ENCODE results near the gene ARID1B. TPM values are rescaled to one million over a fixed set of nuclear protein-coding genes. Genes with fewer than 3 reads are reported as not detected.

ARID1B gene
- total RNA-seq, 1 donor from 2014 or later = 62.1 TPM

- no peak overlapping the region for H3K4me3 Mint-ChIP-seq
- Histone ChIP-seq H3K9ac (no peak overlapping the region), H4K20me1 (ENCODE audit: low read depth) (no peaks in the 10 kb centered on the region), H3F3A (ENCODE audit: low read depth) (peaks cover 5% of the 10 kb centered on the region), H3K4me1 (no peaks in the 10 kb centered on the region), H3K79me2 (ENCODE audit: low read depth) (no peaks in the 10 kb centered on the region), H3K27ac (no peak overlapping the region), H3K4me2 (no peak overlapping the region), H2AFZ (replicated peaks) (no peak overlapping the region), H3K27me3 (no peaks in the 10 kb centered on the region), H3K36me3 (no peaks in the 10 kb centered on the region), H3K9me3 (ENCODE audit: low read depth) (no peaks in the 10 kb centered on the region), H3K4me3 (no peak overlapping the region)
- no peak for TF ChIP-seq EZH2 (IDR thresholded peaks at IDR 0.05)
- H3K9me3 Mint-ChIP-seq = no peaks in the 10 kb centered on the region
- no peaks in the 10 kb centered on the region for H3K36me3 Mint-ChIP-seq
- H3K27me3 Mint-ChIP-seq (ENCODE audit: insufficient read depth, low read depth) = peaks cover 10% of the 10 kb centered on the region
- no peak for DNase-seq (ENCODE audit: low spot score)
- peaks cover 37% of the 10 kb centered on the region for H3K4me1 Mint-ChIP-seq
- H3K27ac Mint-ChIP-seq = no peak overlapping the region
Measured at GRCh38 chr6:157222201-157222981, 445.2 kb downstream of the ARID1B start.

DNA sequence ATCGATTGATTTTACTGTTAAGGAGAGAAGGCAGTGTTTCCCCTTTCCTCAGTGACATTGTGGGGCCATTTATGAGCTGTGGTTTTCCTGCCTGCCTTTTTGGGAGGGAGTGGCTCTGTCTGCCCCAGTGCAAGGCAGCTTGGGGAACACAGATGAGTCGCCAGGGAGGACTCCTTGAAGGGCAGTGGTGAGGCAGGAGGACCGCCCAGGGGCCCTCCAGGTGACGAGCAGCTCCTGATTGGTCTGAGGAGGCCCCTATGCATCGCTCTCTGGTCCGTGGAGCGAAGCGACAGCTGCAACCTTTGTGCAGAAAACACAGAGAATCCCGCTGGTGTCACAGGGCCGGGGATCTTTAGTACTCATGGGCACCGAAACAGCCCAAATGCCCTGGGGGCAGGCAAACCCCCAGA, 445.8 kb downstream of the ARID1B start:
- Mint-ChIP-seq H3K27ac (no peak overlapping the region), H3K36me3 (no peaks in the 10 kb centered on the region), H3K4me3 (no peak overlapping the region), H3K4me1 (peaks cover 40% of the 10 kb centered on the region), H3K9me3 (no peaks in the 10 kb centered on the region), H3K27me3 (ENCODE audit: insufficient read depth, low read depth) (peaks cover 10% of the 10 kb centered on the region)
- no peaks in the 10 kb centered on the region for H3K9me3 ChIP-seq (ENCODE audit: low read depth)
- TF ChIP-seq, protein P1, sequence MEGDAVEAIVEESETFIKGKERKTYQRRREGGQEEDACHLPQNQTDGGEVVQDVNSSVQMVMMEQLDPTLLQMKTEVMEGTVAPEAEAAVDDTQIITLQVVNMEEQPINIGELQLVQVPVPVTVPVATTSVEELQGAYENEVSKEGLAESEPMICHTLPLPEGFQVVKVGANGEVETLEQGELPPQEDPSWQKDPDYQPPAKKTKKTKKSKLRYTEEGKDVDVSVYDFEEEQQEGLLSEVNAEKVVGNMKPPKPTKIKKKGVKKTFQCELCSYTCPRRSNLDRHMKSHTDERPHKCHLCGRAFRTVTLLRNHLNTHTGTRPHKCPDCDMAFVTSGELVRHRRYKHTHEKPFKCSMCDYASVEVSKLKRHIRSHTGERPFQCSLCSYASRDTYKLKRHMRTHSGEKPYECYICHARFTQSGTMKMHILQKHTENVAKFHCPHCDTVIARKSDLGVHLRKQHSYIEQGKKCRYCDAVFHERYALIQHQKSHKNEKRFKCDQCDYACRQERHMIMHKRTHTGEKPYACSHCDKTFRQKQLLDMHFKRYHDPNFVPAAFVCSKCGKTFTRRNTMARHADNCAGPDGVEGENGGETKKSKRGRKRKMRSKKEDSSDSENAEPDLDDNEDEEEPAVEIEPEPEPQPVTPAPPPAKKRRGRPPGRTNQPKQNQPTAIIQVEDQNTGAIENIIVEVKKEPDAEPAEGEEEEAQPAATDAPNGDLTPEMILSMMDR (IDR thresholded peaks at IDR 0.05) = no peak
- TF ChIP-seq EZH2 (IDR thresholded peaks at IDR 0.05) = no peak
- no peak for TF ChIP-seq EZH2phosphoT487 (IDR thresholded peaks at IDR 0.05)
- H3K9ac ChIP-seq = no peak overlapping the region
- no peaks in the 10 kb centered on the region for H4K20me1 ChIP-seq (ENCODE audit: low read depth)
- no peaks in the 10 kb centered on the region for H3K27me3 ChIP-seq
- no peaks in the 10 kb centered on the region for H3K36me3 ChIP-seq
- H3K4me3 ChIP-seq = no peak overlapping the region
- H2AFZ ChIP-seq (replicated peaks) = no peak overlapping the region
- H3K79me2 ChIP-seq (ENCODE audit: low read depth) = no peaks in the 10 kb centered on the region
- no peak for DNase-seq (ENCODE audit: low spot score)
- no peak overlapping the region for H3K27ac ChIP-seq
- H3K4me2 ChIP-seq = no peak overlapping the region
- peaks cover 5% of the 10 kb centered on the region for H3F3A ChIP-seq (ENCODE audit: low read depth)
- no peaks in the 10 kb centered on the region for H3K4me1 ChIP-seq

DNA sequence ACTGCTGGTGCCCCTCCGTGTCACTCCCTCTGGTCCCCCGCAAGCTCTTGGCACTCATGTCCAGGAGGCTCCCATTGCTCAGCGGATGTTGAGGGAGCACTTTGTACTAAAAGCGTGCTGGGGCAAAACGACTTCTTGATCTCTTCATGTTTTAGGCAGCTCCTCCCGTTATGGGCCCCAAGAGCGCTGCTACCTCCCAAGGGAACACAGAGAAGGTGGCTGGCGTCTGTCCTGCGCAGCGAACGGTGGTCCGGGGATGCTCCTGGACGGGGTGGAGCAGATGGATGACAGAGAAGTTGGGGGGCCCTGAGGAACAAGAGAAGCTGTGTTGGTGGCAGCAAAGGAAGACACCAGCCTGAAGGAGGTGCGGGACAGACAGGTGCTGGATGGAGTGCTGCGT, 446.3 kb downstream of the ARID1B start:
- H3K4me1 ChIP-seq = peaks cover under 1% of the 10 kb centered on the region
- Mint-ChIP-seq H3K4me3 (peak overlapping the region; percentile 1), H3K4me1 (peaks cover 40% of the 10 kb centered on the region), H3K36me3 (no peaks in the 10 kb centered on the region), H3K27me3 (ENCODE audit: insufficient read depth, low read depth) (peaks cover 10% of the 10 kb centered on the region), H3K9me3 (no peaks in the 10 kb centered on the region), H3K27ac (peak overlapping the region; percentile 62)
- no peak overlapping the region for H3K4me2 ChIP-seq
- no peaks in the 10 kb centered on the region for H3K27me3 ChIP-seq
- no peaks in the 10 kb centered on the region for H4K20me1 ChIP-seq (ENCODE audit: low read depth)
- H2AFZ ChIP-seq (replicated peaks) = no peak overlapping the region
- no peak overlapping the region for H3K4me3 ChIP-seq
- DNase-seq (ENCODE audit: low spot score) = no peak
- TF ChIP-seq, protein P1 (IDR thresholded peaks at IDR 0.05) = no peak
- TF ChIP-seq EZH2 (IDR thresholded peaks at IDR 0.05) (no peak), EZH2phosphoT487 (IDR thresholded peaks at IDR 0.05) (no peak)
- H3K36me3 ChIP-seq = no peaks in the 10 kb centered on the region
- no peak overlapping the region for H3K27ac ChIP-seq
- no peaks in the 10 kb centered on the region for H3K9me3 ChIP-seq (ENCODE audit: low read depth)
- H3K9ac ChIP-seq = no peak overlapping the region
- H3F3A ChIP-seq (ENCODE audit: low read depth) = peaks cover 5% of the 10 kb centered on the region
- H3K79me2 ChIP-seq (ENCODE audit: low read depth) = no peaks in the 10 kb centered on the region

Measured in neural progenitor cell (in vitro differentiated cells).